Articular chondrocyte of knee joint (primary cell): ENCODE data around the gene ZNF606. TPM values are rescaled to one million over a fixed set of nuclear protein-coding genes. Genes with fewer than 3 reads are reported as not detected.

Experiments
- total RNA-seq: library from RNA; depleted of rRNA; stranded (reverse); fragments of >200 nt; gene quantifications from 2 replicates; pipeline ENCODE4 v1.2.3, GENCODE V29; 2012

The ZNF606 gene
- 19.3 and 22.1 TPM in 2 replicates for total RNA-seq

GRCh38 chr19:58002384-58003173 lies at the start of gene ZNF606:
TSS of gene ZNF606 (minus strand) at chr19:58002820. CDS start at chr19:58001319, 1,501 bp downstream.

GRCh38 chr19:58033741-58034476 lies 31.3 kb upstream of the ZNF606 start, which contains the start of gene ZSCAN1:
TSS of gene ZSCAN1 (plus strand) at chr19:58034025. CDS start at chr19:58037837, 3,812 bp downstream.

GRCh38 chr19:57974434-57974833 lies 28.2 kb downstream of the ZNF606 start, which contains the start of gene C19orf18:
TSS of gene C19orf18 (minus strand) at chr19:57974534. CDS start at chr19:57974432, 102 bp downstream.

GRCh38 chr19:57947419-57948134 lies 55.0 kb downstream of the ZNF606 start, which contains the start of gene ZNF256:
TSS of gene ZNF256 (minus strand) at chr19:57947706. CDS start at chr19:57947474, 232 bp downstream.

GRCh38 chr19:57934820-57935665 lies 67.6 kb downstream of the ZNF606 start, which contains the start of gene ZNF418:
TSS of gene ZNF418 (minus strand) at chr19:57935402. CDS start at chr19:57933822, 1,580 bp downstream.

Other genes starting within 250 kb of the ZNF606 start
- 17.6 and 18.8 TPM in 2 replicates for gene ZNF586, start 233.1 kb downstream of the ZNF606 start, total RNA-seq
- 4.9 and 6.0 TPM in 2 replicates for gene ZNF552, start 187.9 kb downstream of the ZNF606 start, total RNA-seq
- gene ZNF587B, start 172.5 kb downstream of the ZNF606 start, total RNA-seq, result 23.0 and 24.4 TPM in 2 replicates
- 22.1 and 33.4 TPM in 2 replicates for gene ZNF587, start 153.0 kb downstream of the ZNF606 start, total RNA-seq
- gene ZNF814, start 113.8 kb downstream of the ZNF606 start, total RNA-seq, result 8.8 and 9.4 TPM in 2 replicates
- 16.7 and 22.6 TPM in 2 replicates for gene ZNF417, start 86.2 kb downstream of the ZNF606 start, total RNA-seq
- gene ZNF418, start 67.4 kb downstream of the ZNF606 start, total RNA-seq, result 6.8 and 7.3 TPM in 2 replicates
- gene ZNF256, start 55.1 kb downstream of the ZNF606 start, total RNA-seq, result 5.5 and 7.4 TPM in 2 replicates
- gene C19orf18, start 28.3 kb downstream of the ZNF606 start, total RNA-seq, result 0.65 TPM in 1 of 2 replicates, not detected in the other
- gene ZSCAN1, start 31.2 kb upstream of the ZNF606 start, total RNA-seq, result 0.11 TPM in 1 of 2 replicates, not detected in the other
- 5.2 and 8.9 TPM in 2 replicates for gene ZNF135, start 56.5 kb upstream of the ZNF606 start, total RNA-seq
- 34.4 and 40.2 TPM in 2 replicates for gene ZSCAN18, start 95.4 kb upstream of the ZNF606 start, total RNA-seq
- gene ZNF329, start 148.0 kb upstream of the ZNF606 start, total RNA-seq, result 11.4 and 16.0 TPM in 2 replicates
- 9.5 and 14.5 TPM in 2 replicates for gene ZNF274, start 180.2 kb upstream of the ZNF606 start, total RNA-seq
- gene ZNF544, start 226.1 kb upstream of the ZNF606 start, total RNA-seq, result 25.7 and 41.0 TPM in 2 replicates